HL-60 (cell line): ENCODE results near the gene BCL2.
A peak's percentile ranks its signal among the peaks of the same experiment; 100 is the strongest.

Experiments
- DNase-seq, 2 experiments: peaks; one replicate each; pipeline ENCODE4 v3.0.0-alpha.2; 2010 to 2020; ENCODE audit warnings: low read depth in 1 of 2, low spot score in 1 of 2
- H3K27ac ChIP-seq: fragments of 250-450 bp; sonication (Bioruptor Pico); replicated peaks from 2 replicates; pipeline ENCODE4 v1.5.1; 2020; ENCODE audit warnings: mild to moderate bottlenecking, moderate library complexity
- H3K27me3 ChIP-seq: fragments of 250-450 bp; sonication (Bioruptor Pico); 2 replicates; pipeline ENCODE4 v1.5.1; 2021; ENCODE audit warnings: mild to moderate bottlenecking, moderate library complexity; ENCODE audit not compliant: insufficient read depth, poor library complexity, severe bottlenecking
- H3K4me3 ChIP-seq: replicated peaks from 2 replicates; pipeline ENCODE4 v1.5.1; 2011; ENCODE audit warnings: mild to moderate bottlenecking, control low read depth, low read length; ENCODE audit not compliant: insufficient read depth
- GABPA ChIP-seq: IDR thresholded peaks from 2 replicates; pipeline ENCODE4 v1.6.1; 2012; ENCODE audit warnings: low read depth
- POLR2AphosphoS5 ChIP-seq: IDR thresholded peaks from 2 replicates; pipeline ENCODE4 v1.6.1; 2012; ENCODE audit warnings: low read depth
- SPI1 ChIP-seq: IDR thresholded peaks from 2 replicates; pipeline ENCODE4 v1.6.1; 2012; ENCODE audit warnings: low read depth, mild to moderate bottlenecking, borderline replicate concordance
- TF ChIP-seq, protein P1 (sequence below): IDR thresholded peaks from one replicate; pipeline ENCODE4 v1.5.1; 2011; ENCODE audit warnings: low read length, control low read depth, inconsistent platforms; ENCODE audit not compliant: insufficient read depth
- TF ChIP-seq, protein P2 (sequence below): IDR thresholded peaks from 2 replicates; pipeline ENCODE4 v1.6.1; 2012; ENCODE audit warnings: low read depth; ENCODE audit not compliant: insufficient replicate concordance

BCL2 gene

DNA sequence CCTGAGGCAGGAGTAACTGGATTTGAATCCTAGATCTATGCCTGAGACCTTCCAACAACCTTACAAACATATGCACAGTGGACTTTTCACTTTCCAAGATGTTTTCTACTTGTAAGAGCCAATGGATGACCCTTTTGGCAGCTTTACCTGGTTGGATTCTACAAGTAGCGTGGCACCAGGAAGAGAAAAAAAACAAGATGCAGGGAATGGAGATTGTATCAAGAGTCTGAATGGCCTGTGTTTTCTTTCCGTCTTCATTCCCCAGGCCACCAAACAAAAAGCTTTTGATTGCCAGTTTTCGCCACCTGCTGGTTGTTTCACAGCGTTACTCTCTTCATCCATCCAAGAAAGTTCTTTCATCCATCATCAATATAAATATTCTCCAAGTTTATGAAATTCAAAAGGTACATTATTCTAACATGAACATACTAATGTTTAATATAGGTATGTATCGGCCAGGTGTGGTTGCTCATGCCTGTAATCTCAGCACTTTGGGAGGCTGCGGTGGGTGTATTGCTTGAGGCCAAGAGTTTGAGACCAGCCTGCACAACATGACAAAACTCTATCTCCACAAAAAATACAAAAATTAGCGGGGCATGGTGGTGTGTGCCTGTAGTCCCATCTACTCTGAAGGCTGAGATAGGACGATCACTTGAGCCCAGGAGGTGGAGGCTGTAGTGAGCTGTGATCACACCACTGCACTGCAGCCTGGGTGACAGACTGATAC, 3.5 kb upstream of the BCL2 start:
- no peaks in the 10 kb centered on the region for H3K27me3 ChIP-seq
- H3K4me3 ChIP-seq, result no peak overlapping the region; the same call in 1 of the 2 replicates
- TF ChIP-seq SPI1, result no peak
- TF ChIP-seq, protein P1, sequence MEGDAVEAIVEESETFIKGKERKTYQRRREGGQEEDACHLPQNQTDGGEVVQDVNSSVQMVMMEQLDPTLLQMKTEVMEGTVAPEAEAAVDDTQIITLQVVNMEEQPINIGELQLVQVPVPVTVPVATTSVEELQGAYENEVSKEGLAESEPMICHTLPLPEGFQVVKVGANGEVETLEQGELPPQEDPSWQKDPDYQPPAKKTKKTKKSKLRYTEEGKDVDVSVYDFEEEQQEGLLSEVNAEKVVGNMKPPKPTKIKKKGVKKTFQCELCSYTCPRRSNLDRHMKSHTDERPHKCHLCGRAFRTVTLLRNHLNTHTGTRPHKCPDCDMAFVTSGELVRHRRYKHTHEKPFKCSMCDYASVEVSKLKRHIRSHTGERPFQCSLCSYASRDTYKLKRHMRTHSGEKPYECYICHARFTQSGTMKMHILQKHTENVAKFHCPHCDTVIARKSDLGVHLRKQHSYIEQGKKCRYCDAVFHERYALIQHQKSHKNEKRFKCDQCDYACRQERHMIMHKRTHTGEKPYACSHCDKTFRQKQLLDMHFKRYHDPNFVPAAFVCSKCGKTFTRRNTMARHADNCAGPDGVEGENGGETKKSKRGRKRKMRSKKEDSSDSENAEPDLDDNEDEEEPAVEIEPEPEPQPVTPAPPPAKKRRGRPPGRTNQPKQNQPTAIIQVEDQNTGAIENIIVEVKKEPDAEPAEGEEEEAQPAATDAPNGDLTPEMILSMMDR, result peak; percentile 80
- peak overlapping the region; percentile 52 for H3K27ac ChIP-seq
- peak; percentile 51 to 84 for DNase-seq

DNA sequence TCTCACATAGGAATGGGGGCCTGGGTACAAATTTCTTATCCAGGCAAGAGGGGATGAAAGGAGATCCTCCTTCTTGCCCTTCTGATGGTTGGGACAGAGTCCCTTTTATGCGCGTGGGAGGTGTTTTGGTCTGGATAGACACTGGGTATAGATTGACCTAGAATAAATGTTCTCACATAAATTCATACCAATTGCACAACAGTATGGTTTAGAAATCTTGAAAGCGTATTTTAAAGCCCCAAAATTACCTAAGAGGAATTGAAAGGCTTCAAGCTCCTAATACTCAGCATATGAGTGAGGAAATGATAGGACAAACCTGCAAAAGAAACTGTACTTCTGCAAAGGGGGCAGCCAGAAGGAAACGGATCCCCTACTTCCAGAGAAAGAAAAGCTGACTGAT, 2.6 kb upstream of the BCL2 start:
- TF ChIP-seq POLR2AphosphoS5, result no peak
- no peak for TF ChIP-seq GABPA
- TF ChIP-seq, protein P1, result no peak
- TF ChIP-seq SPI1, result no peak; the same call in 1 of the 2 replicates
- TF ChIP-seq, protein P2, sequence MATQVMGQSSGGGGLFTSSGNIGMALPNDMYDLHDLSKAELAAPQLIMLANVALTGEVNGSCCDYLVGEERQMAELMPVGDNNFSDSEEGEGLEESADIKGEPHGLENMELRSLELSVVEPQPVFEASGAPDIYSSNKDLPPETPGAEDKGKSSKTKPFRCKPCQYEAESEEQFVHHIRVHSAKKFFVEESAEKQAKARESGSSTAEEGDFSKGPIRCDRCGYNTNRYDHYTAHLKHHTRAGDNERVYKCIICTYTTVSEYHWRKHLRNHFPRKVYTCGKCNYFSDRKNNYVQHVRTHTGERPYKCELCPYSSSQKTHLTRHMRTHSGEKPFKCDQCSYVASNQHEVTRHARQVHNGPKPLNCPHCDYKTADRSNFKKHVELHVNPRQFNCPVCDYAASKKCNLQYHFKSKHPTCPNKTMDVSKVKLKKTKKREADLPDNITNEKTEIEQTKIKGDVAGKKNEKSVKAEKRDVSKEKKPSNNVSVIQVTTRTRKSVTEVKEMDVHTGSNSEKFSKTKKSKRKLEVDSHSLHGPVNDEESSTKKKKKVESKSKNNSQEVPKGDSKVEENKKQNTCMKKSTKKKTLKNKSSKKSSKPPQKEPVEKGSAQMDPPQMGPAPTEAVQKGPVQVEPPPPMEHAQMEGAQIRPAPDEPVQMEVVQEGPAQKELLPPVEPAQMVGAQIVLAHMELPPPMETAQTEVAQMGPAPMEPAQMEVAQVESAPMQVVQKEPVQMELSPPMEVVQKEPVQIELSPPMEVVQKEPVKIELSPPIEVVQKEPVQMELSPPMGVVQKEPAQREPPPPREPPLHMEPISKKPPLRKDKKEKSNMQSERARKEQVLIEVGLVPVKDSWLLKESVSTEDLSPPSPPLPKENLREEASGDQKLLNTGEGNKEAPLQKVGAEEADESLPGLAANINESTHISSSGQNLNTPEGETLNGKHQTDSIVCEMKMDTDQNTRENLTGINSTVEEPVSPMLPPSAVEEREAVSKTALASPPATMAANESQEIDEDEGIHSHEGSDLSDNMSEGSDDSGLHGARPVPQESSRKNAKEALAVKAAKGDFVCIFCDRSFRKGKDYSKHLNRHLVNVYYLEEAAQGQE, result no peak
- DNase-seq, result peak; percentile 57 to 68
- Histone ChIP-seq H3K27me3 (no peaks in the 10 kb centered on the region), H3K27ac (peak overlapping the region; percentile 52), H3K4me3 (no peak overlapping the region; the same call in 1 of the 2 replicates)

DNA sequence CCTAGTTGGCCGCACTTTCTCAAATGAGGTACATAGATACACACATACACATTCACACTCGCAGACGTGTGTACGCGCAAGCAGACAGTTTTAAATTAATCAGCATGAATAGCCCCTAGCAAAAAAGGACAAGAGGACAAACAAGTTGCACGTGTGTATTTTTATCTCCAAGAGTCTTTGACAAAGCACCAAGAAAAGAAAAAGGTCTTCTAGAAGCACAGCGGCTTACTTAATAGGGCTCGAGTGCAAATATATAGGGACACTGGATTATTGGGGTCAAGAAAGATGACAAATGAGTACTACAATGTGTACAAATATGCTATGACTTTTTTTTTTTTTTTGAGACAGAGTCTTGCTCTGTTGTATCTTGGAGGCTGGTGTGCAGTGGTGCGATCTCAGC, 1.7 kb upstream of the BCL2 start:
- peak overlapping the region; percentile 58 for H3K4me3 ChIP-seq
- TF ChIP-seq POLR2AphosphoS5 (no peak), SPI1 (no peak), GABPA (no peak)
- TF ChIP-seq, protein P2, result no peak
- TF ChIP-seq, protein P1, result no peak

DNA sequence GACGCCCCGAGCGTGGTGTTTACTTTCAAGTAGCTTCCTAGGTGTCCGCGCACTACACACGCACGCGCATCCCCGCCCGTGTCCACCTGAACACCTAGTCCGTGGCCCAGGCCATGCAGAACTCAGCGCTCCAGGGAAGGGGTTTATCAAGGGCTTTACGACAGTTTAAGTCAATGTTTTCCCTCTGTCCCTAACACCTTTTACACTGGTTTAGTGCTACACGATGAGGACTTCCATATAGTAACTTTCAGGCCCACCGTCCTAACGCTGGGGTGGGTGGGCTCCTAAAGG, 1.4 kb upstream of the BCL2 start:
- Histone ChIP-seq H3K27ac (peak overlapping the region; percentile 96), H3K4me3 (peak overlapping the region; percentile 58), H3K27me3 (no peaks in the 10 kb centered on the region)
- no peak for TF ChIP-seq GABPA
- no peak for TF ChIP-seq SPI1
- TF ChIP-seq, protein P1, result no peak
- TF ChIP-seq POLR2AphosphoS5, result no peak
- TF ChIP-seq, protein P2, result no peak
- no peak for DNase-seq

More for the DNA sequence above, 1.7 kb upstream of the BCL2 start:
- Histone ChIP-seq H3K27me3 (no peaks in the 10 kb centered on the region), H3K27ac (peak overlapping the region; percentile 96)
- no peak for DNase-seq
